Tongue (tissue), 2 donors: ENCODE results near the gene PTTG1IP2. TPM values are rescaled to one million over a fixed set of nuclear protein-coding genes. Genes with fewer than 3 reads are reported as not detected.
"Not testable (repeated sequence)": the region's sequence is repeated elsewhere in the genome, so short reads cannot be mapped to it uniquely, and the experiment has no call there.

Experiments
- DNase-seq: peaks from one replicate; pipeline ENCODE4 v3.0.0-alpha.2; 2015
- total RNA-seq: library from RNA; depleted of rRNA; stranded (reverse); fragments of >200 nt; gene quantifications from one replicate; pipeline ENCODE4 v1.2.3, GENCODE V29; 2014

Gene PTTG1IP2
- not detected for total RNA-seq

DNA sequence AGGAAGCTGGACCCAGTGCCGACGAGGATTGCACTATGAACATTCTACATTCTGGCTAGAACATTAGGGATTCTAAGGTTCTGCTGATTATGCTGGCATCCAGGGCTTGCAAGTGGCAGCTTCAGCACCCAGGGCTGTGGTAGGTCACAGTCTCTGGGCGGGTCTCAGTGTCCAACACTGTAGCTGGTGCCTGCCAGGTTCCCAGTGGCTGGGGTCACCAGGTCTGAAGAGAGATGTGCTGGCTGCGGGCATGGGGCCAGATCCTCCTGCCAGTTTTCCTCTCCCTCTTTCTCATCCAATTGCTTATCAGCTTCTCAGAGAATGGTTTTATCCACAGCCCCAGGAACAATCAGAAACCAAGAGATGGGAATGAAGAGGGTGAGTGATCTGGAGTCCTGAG, at the start of gene PTTG1IP2:
PTTG1IP2 (plus strand) TSS at position 86 of the 400 bp plus-strand sequence; CDS start at position 234, 148 bp downstream.
- DNase-seq: no peak

GRCh38 chr7:90421651-90422050, 47.8 kb upstream of the PTTG1IP2 start:
- DNase-seq: no peak

- no peak for DNase-seq
These were observed 44.7 kb upstream of the PTTG1IP2 start for GRCh38 chr7:90424720-90425119.

DNA sequence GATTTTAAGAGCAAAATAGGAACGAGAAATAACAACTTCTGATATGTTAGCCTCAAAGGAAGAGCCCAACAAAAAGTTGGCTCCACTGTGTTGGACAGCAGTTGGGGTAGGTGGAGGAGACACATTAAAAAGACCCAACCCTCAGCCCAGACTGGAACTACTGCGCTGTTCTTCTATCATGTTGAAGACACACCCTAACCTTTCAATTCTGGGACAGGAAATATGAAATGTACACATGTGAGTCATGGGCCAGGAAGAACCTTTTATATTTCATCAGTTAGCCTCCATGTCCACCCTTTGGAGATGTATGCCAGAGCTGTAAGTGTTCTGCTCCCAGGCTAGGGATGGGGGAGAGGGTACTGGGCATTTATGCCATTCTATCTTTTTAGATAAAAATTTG, 44.1 kb upstream of the PTTG1IP2 start:
- no peak for DNase-seq

DNA sequence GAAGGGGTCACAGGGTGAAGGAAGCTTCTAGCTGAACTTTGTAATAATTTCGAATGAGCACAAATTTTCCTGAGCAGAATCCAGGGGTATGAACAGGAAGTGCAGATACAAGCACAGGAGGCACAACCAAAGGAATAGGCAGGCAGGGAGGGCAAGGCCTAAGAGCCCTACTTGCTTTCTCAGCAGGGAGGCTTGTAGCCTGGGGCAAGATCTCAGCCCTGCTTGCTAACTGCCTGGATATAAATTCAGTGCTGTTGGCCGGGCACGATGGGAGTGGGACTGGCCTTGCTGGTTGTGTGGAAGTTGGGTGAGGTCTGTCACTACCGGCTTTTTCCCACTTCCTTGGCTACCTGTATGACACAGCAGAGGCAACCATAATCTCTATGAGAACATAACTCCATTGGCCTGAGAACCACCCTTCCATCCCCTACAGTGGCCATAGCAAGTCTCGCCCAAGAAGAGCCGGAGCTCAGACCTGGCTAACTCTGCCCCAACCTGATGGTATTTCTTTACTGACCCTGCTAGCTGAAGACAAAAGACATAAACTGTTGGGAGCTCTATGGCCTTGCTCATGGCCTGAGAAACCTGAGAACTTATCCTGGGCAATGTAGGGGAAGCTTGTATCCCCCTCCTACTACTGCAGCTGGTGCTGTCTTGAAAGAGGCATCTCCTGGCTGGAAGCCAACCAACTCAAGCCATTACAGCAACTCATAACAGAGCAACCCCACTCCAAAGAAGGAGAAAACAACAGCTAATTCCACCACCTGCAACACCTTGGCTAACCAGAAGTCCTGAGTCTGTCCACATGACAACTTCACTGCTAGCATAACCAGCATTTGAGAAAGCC, 38.6 kb upstream of the PTTG1IP2 start:
- peak; percentile 80 for DNase-seq

- no peak for DNase-seq
These were observed 36.7 kb upstream of the PTTG1IP2 start for GRCh38 chr7:90432752-90433151.

GRCh38 chr7:90433221-90433620, 36.2 kb upstream of the PTTG1IP2 start:
- no peak for DNase-seq

GRCh38 chr7:90445633-90446032, 23.8 kb upstream of the PTTG1IP2 start:
- no peak for DNase-seq

DNA sequence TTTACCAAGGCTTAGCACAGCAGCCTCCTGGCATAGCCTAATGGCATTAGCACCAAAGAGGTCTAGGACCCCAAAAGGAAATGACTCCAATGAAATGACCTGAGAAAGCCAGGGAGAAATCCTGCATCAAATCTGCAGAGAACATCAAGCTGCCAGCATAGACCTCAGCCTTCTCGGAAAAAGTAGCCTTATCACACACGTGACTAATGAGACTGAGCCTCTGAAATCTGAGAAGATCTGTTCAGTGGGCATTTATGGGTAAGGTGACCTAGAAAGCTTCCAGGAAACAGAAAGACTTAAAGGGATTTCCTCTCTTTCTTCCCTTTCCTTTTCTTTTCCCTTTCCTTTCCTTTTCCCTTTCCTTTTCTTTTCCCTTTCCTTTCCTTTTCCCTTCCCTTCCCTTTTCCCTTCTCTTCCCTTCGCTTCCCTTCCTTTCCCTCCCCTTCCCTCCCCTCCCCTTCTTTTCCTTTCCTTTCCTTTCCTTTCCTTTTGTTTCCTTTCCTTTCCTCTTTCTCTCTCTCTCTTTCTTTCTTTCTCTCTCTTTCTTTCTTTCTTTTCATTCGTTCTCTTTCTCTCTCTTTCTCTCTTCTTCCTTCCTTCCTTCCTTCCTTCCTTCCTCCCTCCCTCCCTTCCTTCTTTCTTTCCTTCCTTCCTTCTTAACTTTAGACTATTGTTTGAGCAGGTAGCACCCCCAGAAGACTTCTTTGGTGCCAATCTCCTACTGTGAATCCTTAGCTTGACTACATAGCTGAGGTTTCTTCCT, 23.1 kb upstream of the PTTG1IP2 start:
- no peak for DNase-seq

- peak; percentile 64 for DNase-seq
These were observed 16.1 kb upstream of the PTTG1IP2 start for GRCh38 chr7:90453259-90453891.

GRCh38 chr7:90453931-90454330, 15.5 kb upstream of the PTTG1IP2 start:
- DNase-seq: no peak

DNA sequence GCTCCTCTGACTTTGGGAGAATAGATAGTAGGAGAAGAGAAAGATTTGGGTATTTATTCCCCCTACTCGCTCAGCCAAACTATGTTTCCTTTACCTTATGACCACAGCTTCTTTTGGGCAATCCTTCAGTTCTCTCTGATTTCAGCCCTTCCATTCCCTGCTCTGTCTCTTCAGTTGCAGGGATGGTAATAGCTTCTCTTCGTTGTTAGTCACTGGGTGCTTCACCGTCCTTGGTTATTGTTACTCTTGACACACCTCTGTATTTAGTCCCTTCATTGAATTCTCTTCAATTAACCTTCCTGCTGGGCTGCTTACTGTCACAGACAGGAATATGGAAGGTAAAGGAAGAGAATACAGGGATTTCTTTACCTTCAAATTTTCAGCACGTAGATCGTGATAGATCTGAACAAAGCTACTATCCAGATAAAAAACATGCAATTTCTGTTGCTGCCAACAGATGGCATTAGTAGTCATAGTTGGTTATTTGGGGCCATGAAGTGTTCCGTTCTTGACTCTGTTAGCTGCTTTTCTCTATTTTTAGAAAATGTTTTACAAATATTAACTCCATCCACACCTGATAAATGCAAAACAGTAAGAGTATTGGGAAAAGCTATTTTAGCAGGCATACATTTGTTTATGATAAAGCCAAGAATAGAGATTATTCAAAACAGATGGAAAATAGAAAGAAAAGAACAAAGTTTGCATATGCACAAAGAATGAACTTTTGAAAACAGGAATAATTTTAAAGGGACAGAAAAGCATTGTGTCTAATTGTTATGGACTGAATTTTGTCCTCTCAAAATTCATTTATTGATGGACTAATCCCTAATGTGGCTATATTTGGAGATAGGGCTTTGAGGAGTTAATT, 14.0 kb upstream of the PTTG1IP2 start:
- DNase-seq: peak; percentile 74

DNA sequence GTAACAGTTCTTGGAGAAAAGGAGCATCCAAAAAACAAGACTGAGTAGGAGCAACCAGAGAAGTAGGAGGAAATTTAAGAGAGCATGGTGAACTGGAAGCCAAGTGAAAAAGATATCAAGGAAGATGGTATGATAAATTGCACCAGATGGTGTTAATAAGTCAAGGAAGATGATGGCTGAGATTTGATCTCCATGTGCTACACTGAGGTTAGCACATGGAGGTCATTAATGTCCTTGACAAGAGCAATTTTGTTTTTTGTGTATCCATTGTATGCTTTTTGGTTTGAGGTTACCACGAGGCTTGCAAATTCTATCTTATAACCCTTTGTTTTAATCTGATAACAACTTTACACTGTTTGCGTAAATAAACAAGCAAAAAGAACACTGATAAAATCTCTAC, 11.3 kb upstream of the PTTG1IP2 start:
- DNase-seq: no peak

- DNase-seq: no peak
These were observed 9.6 kb upstream of the PTTG1IP2 start for GRCh38 chr7:90459888-90460287.

- no peak for DNase-seq
These were observed 8.2 kb upstream of the PTTG1IP2 start for GRCh38 chr7:90461219-90461618.

DNA sequence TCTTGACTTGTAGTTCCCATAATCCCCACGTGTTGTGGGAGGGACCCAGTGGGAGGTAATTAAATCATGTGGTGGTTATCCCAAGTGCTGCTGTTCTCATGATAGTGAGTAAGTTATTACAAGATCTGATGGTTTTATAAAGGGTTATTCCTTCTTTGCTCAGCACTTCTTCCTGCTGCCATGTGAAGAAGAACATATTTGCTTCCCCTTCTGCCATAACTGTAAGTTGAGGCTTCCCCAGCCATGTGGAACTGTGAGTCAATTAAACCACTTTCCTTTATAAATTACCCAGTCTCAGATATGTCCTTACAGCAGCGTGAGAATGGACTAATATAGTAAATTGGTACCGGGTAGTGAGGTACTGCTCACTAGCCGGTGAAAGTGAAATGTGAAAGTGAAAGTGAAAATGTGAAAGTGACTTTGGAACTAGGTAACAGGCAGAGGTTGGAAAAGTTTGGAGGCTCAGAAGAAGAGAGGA, 6.2 kb upstream of the PTTG1IP2 start:
- DNase-seq: not testable (repeated sequence)

- DNase-seq: no peak
These were observed 3.6 kb upstream of the PTTG1IP2 start for GRCh38 chr7:90465816-90466215.

GRCh38 chr7:90472805-90473540, 3.5 kb downstream of the PTTG1IP2 start:
- DNase-seq: no peak

DNA sequence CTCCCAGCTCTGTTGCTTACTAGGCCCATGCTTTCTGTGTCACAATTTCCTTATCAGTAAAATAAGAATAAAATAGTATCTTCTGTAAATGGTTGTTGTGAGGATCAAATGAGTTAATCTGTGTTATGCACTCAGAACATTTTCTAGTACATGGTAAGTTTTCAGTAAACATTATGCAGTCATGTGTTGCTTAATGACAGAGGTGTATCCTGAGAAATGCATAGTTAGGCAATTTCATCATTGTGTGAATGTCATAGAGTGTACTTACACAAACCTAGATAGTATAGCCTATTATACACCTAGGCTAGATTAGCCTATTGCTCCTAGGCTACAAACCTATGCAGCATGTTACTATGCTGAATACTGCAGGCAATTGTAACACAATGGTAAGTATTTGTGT, 4.4 kb downstream of the PTTG1IP2 start:
- no peak for DNase-seq

GRCh38 chr7:90474284-90475210, 5.1 kb downstream of the PTTG1IP2 start:
- DNase-seq: no peak
